A549 (cell line): ENCODE data around the gene RIC1. TPM values are rescaled to one million over a fixed set of nuclear protein-coding genes. Genes with fewer than 3 reads are reported as not detected.

Source experiments
- ATAC-seq, 2 experiments: fragments of 200-7000 bp in 1 of 2; fragments of >200 bp in 1 of 2; cut with Nextera tagmentation in 1 of 2; cut with Tn5 transposase in 1 of 2; 3 replicates each; pipeline versions ENCODE4 v1.8.0 to v1.9.1; 2018 to 2020; ENCODE audit warnings: mild to moderate bottlenecking in 1 of 2, moderate library complexity in 1 of 2
- CTCF ChIA-PET: fragments of 300-600 bp; sonication (Branson Sonifier 250); formaldehyde crosslinking; extraction: SDS; loops from one replicate; lab custom pipeline; 2021; ENCODE audit warnings: antibody characterized with exemption, inconsistent platforms; lab: Yijun Ruan, JAX
- POLR2A ChIA-PET: fragments of 350-600 bp; formaldehyde crosslinking; extraction: SDS; loops from one replicate; lab custom pipeline; 2021; ENCODE audit warnings: antibody characterized with exemption, inconsistent platforms; lab: Yijun Ruan, JAX
- DNase-seq, 2 experiments: peaks; one replicate each; pipeline versions ENCODE4 v3.0.0 to v3.0.0-alpha.2; 2011 to 2016; ENCODE audit warnings: low read depth in 1 of 2, low spot score in 1 of 2
- FAIRE-seq: peaks from 2 replicates; lab custom pipeline; 2011; peaks lifted over from hg19 to GRCh38; lab: Jason Lieb, UNC
- H3K27ac ChIP-seq, 2 experiments: fragments of >200 bp; sonication (Bioruptor Twin); formaldehyde crosslinking; 3 replicates each; pipeline ENCODE4 v1.5.1; 2016 to 2017
- H3K4me1 ChIP-seq: fragments of >200 bp; sonication (Bioruptor Twin); formaldehyde crosslinking; 3 replicates; pipeline ENCODE4 v1.6.1; 2016
- H3K4me2 ChIP-seq: fragments of >200 bp; sonication (Bioruptor Twin); formaldehyde crosslinking; 3 replicates; pipeline ENCODE4 v1.6.1; 2016
- H3K4me3 ChIP-seq: fragments of >200 bp; sonication (Bioruptor Twin); formaldehyde crosslinking; 3 replicates; pipeline ENCODE4 v1.5.1; 2016
- H3K9me3 ChIP-seq: fragments of >200 bp; sonication (Bioruptor Twin); formaldehyde crosslinking; 3 replicates; pipeline ENCODE4 v1.6.1; 2016
- BHLHE40 ChIP-seq: IDR thresholded peaks from 2 replicates; pipeline ENCODE4 v1.6.1; 2012; ENCODE audit warnings: low read depth, low read length, inconsistent platforms
- CHD4 ChIP-seq: fragments of 200-600 bp; sonication (generic); IDR thresholded peaks from 2 replicates; pipeline ENCODE4 v1.6.1; 2016; ENCODE audit warnings: antibody characterized with exemption, mild to moderate bottlenecking, borderline replicate concordance
- EHMT2 ChIP-seq: fragments of 200-600 bp; sonication (generic); IDR thresholded peaks from 2 replicates; pipeline ENCODE4 v1.6.1; 2016; ENCODE audit warnings: antibody characterized with exemption, low read depth, mild to moderate bottlenecking, moderate library complexity
- FOSB ChIP-seq: fragments of 250-450 bp; sonication (Bioruptor Pico); IDR thresholded peaks from 2 replicates; pipeline ENCODE4 v1.5.0; 2020; ENCODE audit warnings: mild to moderate bottlenecking, moderate library complexity
- FOSL2 ChIP-seq, 2 experiments: fragments of 450-650 bp in 1 of 2; fragments of >200 bp in 1 of 2; sonication (Bioruptor Twin) in 1 of 2; formaldehyde crosslinking; IDR thresholded peaks; 2 replicates each; pipeline versions ENCODE4 v1.5.0 to v1.6.1; 2016 to 2020; ENCODE audit warnings: mild to moderate bottlenecking in 1 of 2, moderate library complexity in 1 of 2
- FOXS1 ChIP-seq: fragments of 250-450 bp; sonication (Bioruptor Pico); IDR thresholded peaks from 2 replicates; pipeline ENCODE4 v1.5.0; 2020; ENCODE audit warnings: mild to moderate bottlenecking, moderate library complexity
- HEYL ChIP-seq: fragments of 250-450 bp; sonication (Bioruptor Pico); IDR thresholded peaks from 2 replicates; pipeline ENCODE4 v1.8.0; 2021; ENCODE audit warnings: mild to moderate bottlenecking, moderate library complexity
- HOXB5 ChIP-seq: fragments of 250-450 bp; sonication (Bioruptor Pico); IDR thresholded peaks from 2 replicates; pipeline ENCODE4 v1.5.0; 2020; ENCODE audit warnings: mild to moderate bottlenecking, moderate library complexity
- JUNB ChIP-seq: fragments of >200 bp; sonication (Bioruptor Twin); formaldehyde crosslinking; IDR thresholded peaks from 2 replicates; pipeline ENCODE4 v1.6.1; 2016
- KDM5A ChIP-seq: fragments of 200-600 bp; sonication (generic); IDR thresholded peaks from 2 replicates; pipeline ENCODE4 v1.6.1; 2016; ENCODE audit warnings: antibody characterized with exemption, mild to moderate bottlenecking
- MAZ ChIP-seq: fragments of 150-350 bp; IDR thresholded peaks from 2 replicates; pipeline ENCODE4 v1.6.1; 2014; ENCODE audit warnings: antibody characterized with exemption, low read depth, low read length, borderline replicate concordance
- MYC ChIP-seq: IDR thresholded peaks from 2 replicates; pipeline ENCODE4 v1.6.1; 2012; ENCODE audit warnings: mild to moderate bottlenecking, inconsistent platforms, low read length, improper control_type of control experiment, borderline replicate concordance
- NFE2L2 ChIP-seq: fragments of 150-350 bp; conservative IDR thresholded peaks from 2 replicates; pipeline ENCODE4 v1.6.1; 2014; ENCODE audit warnings: low read length
- PHF8 ChIP-seq: fragments of 200-600 bp; sonication (generic); IDR thresholded peaks from 2 replicates; pipeline ENCODE4 v1.6.1; 2016; ENCODE audit warnings: low read depth, mild to moderate bottlenecking, antibody characterized with exemption, moderate library complexity, borderline replicate concordance
- POLR2A ChIP-seq: IDR thresholded peaks from 2 replicates; pipeline ENCODE4 v1.6.1; 2012; ENCODE audit warnings: mild to moderate bottlenecking, low read length
- POLR2AphosphoS2 ChIP-seq: conservative IDR thresholded peaks from 2 replicates; pipeline ENCODE4 v1.6.1; 2012; ENCODE audit warnings: low read length, improper control_type of control experiment, inconsistent platforms
- RFX5 ChIP-seq: fragments of 450-650 bp; IDR thresholded peaks from 2 replicates; pipeline ENCODE4 v1.7.1; 2014; ENCODE audit warnings: antibody characterized with exemption, mild to moderate bottlenecking, moderate library complexity
- SMC3 ChIP-seq: fragments of >200 bp; sonication (Bioruptor Twin); formaldehyde crosslinking; IDR thresholded peaks from 3 replicates; pipeline ENCODE4 v1.6.1; 2018; ENCODE audit warnings: inconsistent platforms
- SREBF2 ChIP-seq: fragments of 450-650 bp; IDR thresholded peaks from 2 replicates; pipeline ENCODE4 v1.6.1; 2014; ENCODE audit warnings: mild to moderate bottlenecking, moderate library complexity
- TFCP2L1 ChIP-seq: fragments of 250-450 bp; sonication (Bioruptor Pico); IDR thresholded peaks from 2 replicates; pipeline ENCODE4 v1.5.0; 2021; ENCODE audit warnings: mild to moderate bottlenecking
- ZFP36 ChIP-seq: fragments of 450-650 bp; IDR thresholded peaks from 2 replicates; pipeline ENCODE4 v1.6.1; 2014; ENCODE audit warnings: borderline replicate concordance; ENCODE audit not compliant: partially characterized antibody
- ZNF302 ChIP-seq: fragments of 250-450 bp; sonication (Bioruptor Pico); IDR thresholded peaks from 2 replicates; pipeline ENCODE4 v1.9.0; 2021; ENCODE audit warnings: inconsistent platforms, mild to moderate bottlenecking, moderate library complexity
- ZSCAN20 ChIP-seq: fragments of 250-450 bp; sonication (Bioruptor Pico); IDR thresholded peaks from 2 replicates; pipeline ENCODE4 v1.8.0; 2022; ENCODE audit warnings: mild to moderate bottlenecking, moderate library complexity
- WGBS: methylation state at CpG from one replicate; pipeline ENCODE4 v1.1.6; 2017; ENCODE audit errors: missing lambda C conversion rate; 5-methylcytosine and 5-hydroxymethylcytosine counted together
- polyA plus RNA-seq, 4 experiments: library from polyadenylated mRNA; depleted of rRNA in 3 of 4; stranded (reverse); fragments of >200 nt; fragmentation: RNase III in 1 of 4; extraction: RNeasy Plus Mini Kit Qiagen cat#74134 plus additional on column Dnase treatment in 1 of 4; gene quantifications; 2 replicates in 3 of 4; 3 replicates in 1 of 4; pipeline ENCODE4 v1.2.3, GENCODE V29; 2011 to 2017
- TF ChIP-seq, protein P1 (sequence below): fragments of 450-650 bp; IDR thresholded peaks from 2 replicates; pipeline ENCODE4 v1.6.1; 2014; ENCODE audit warnings: antibody characterized with exemption
- TF ChIP-seq, protein P2 (sequence below): fragments of >200 bp; sonication (Bioruptor Twin); formaldehyde crosslinking; IDR thresholded peaks from 3 replicates; pipeline ENCODE4 v1.5.1; 2016
- TF ChIP-seq, protein P3 (sequence below): fragments of >200 bp; sonication (Bioruptor Twin); formaldehyde crosslinking; IDR thresholded peaks from 3 replicates; pipeline ENCODE4 v1.6.1; 2016
- TF ChIP-seq, protein P4 (sequence below): fragments of 150-350 bp; IDR thresholded peaks from 2 replicates; pipeline ENCODE4 v1.6.1; 2014; ENCODE audit warnings: low read depth, mild to moderate bottlenecking, low read length

Gene RIC1
- polyA plus RNA-seq, 2 of the 4 experiments (the other 2 are of a cell fraction), result 10.7 to 26.8 TPM

DNA sequence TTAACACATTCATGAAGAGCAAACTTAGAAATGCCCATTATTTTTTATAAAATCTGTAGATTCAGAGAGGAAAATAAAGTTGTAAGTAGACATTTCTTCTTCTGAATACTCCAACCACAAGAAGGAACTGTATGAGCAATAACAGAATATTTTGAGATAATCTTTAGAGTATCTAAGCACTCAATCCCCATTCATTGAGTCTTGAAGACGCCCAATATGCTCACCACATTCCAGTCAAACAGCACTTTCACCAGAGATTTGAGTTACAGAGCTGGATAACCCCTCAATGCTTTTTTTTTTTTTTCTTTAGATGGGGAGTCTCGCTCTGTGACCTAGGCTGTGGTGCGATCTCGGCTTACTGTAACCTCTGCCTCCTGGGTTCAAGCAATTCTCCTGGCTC lies 14.7 kb upstream of the RIC1 start:
- H3K4me1 ChIP-seq, result no peaks in the 10 kb centered on the region
- no peak overlapping the region for H3K27ac ChIP-seq
- DNase-seq (no peak), ATAC-seq (no peak), FAIRE-seq (no peak)
- no peak overlapping the region for H3K4me3 ChIP-seq
- no peaks in the 10 kb centered on the region for H3K9me3 ChIP-seq
- POLR2A ChIA-PET, result no interaction called here
- no peak overlapping the region for H3K4me2 ChIP-seq
- 93% methylated on average over 4 of the region's 4 CpGs for WGBS
- CTCF ChIA-PET, result interaction anchor here (0.6 to 1.4 kb wide), 2 partner anchors 12 to 24 kb away, joined by 3 to 6 read pairs; no protein-coding TSS in a partner anchor
- TF ChIP-seq SMC3, result no peak
- no peak for TF ChIP-seq POLR2A
- TF ChIP-seq, protein P1, sequence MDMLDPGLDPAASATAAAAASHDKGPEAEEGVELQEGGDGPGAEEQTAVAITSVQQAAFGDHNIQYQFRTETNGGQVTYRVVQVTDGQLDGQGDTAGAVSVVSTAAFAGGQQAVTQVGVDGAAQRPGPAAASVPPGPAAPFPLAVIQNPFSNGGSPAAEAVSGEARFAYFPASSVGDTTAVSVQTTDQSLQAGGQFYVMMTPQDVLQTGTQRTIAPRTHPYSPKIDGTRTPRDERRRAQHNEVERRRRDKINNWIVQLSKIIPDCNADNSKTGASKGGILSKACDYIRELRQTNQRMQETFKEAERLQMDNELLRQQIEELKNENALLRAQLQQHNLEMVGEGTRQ, result no peak
- no peak for TF ChIP-seq FOSB (CRISPR knock-in tag)

DNA sequence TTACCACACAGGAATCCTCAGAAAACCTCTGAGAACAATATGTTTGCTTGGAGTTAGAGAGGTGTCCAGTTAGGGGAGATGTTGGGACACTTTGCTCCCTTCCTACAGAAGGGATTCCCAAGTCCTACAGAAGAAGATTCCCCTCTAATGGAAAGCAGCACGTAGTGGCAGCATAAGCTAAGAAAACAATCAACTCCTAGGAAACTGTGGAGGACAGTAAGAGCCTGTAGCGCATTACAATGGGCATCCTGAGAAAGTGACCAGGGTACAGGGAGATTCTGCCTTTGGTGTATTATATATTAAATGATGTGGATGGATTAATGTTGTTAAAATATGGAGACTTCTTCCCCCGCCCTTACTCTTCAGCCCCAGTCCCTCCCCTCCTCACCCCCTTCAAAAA lies 13.9 kb upstream of the RIC1 start:
- POLR2A ChIA-PET, result no interaction called here
- no peaks in the 10 kb centered on the region; the same call in 2 of the 3 replicates for H3K4me1 ChIP-seq
- H3K4me3 ChIP-seq, result no peak overlapping the region
- TF ChIP-seq HOXB5 (CRISPR knock-in tag) (no peak), MYC (no peak), SMC3 (no peak), RFX5 (no peak), JUNB (no peak), CHD4 (no peak)
- TF ChIP-seq, protein P2, sequence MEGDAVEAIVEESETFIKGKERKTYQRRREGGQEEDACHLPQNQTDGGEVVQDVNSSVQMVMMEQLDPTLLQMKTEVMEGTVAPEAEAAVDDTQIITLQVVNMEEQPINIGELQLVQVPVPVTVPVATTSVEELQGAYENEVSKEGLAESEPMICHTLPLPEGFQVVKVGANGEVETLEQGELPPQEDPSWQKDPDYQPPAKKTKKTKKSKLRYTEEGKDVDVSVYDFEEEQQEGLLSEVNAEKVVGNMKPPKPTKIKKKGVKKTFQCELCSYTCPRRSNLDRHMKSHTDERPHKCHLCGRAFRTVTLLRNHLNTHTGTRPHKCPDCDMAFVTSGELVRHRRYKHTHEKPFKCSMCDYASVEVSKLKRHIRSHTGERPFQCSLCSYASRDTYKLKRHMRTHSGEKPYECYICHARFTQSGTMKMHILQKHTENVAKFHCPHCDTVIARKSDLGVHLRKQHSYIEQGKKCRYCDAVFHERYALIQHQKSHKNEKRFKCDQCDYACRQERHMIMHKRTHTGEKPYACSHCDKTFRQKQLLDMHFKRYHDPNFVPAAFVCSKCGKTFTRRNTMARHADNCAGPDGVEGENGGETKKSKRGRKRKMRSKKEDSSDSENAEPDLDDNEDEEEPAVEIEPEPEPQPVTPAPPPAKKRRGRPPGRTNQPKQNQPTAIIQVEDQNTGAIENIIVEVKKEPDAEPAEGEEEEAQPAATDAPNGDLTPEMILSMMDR, result no peak
- 90% methylated on average over 3 of the region's 3 CpGs for WGBS
- H3K27ac ChIP-seq, result no peak overlapping the region
- ATAC-seq, result no peak
- H3K4me2 ChIP-seq, result no peak overlapping the region
- H3K9me3 ChIP-seq, result no peaks in the 10 kb centered on the region
- no peak for FAIRE-seq
- no peak for DNase-seq
- CTCF ChIA-PET, result no interaction called here

DNA sequence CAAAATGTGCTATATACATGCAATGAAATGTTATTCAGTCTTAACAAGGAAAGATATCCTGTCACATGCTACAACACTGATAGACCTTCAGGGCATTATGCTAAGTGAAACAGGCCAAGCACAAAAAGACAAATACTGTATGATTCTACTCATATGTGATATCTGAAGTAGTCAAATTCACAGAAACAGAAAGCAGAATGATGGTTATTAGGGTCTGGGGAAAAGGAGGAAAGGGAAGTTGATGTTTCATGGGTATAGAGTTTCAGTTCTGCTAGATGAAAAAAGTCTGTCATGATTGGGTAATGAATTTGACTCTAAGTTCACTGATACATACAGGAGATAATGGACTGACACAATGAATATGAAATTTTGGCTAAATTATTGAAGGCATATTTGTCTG lies 11.2 kb upstream of the RIC1 start:
- peak; percentile 18 for FAIRE-seq
- DNase-seq, result no peak
- peaks cover 27% of the 10 kb centered on the region for H3K4me1 ChIP-seq
- no peaks in the 10 kb centered on the region for H3K9me3 ChIP-seq
- ChIA-PET POLR2A (no interaction called here), CTCF (interaction anchor here (0.6 kb wide), 1 partner anchor 17 kb away, joined by 3 read pairs; no protein-coding TSS in a partner anchor)
- TF ChIP-seq BHLHE40 (no peak), ZFP36 (no peak), POLR2AphosphoS2 (no peak), ZNF302 (CRISPR knock-in tag) (no peak), MAZ (no peak), PHF8 (no peak), SREBF2 (no peak), FOSL2 (IDR thresholded peaks at IDR 0.05) (no peak), FOSL2 (CRISPR knock-in tag; IDR thresholded peaks at IDR 0.05) (no peak), FOXS1 (CRISPR knock-in tag) (no peak), ZSCAN20 (CRISPR knock-in tag) (no peak), NFE2L2 (no peak), FOSB (CRISPR knock-in tag) (no peak), KDM5A (no peak), HEYL (CRISPR knock-in tag) (no peak), EHMT2 (no peak), SMC3 (no peak), TFCP2L1 (no peak), JUNB (no peak)
- TF ChIP-seq, protein P3, sequence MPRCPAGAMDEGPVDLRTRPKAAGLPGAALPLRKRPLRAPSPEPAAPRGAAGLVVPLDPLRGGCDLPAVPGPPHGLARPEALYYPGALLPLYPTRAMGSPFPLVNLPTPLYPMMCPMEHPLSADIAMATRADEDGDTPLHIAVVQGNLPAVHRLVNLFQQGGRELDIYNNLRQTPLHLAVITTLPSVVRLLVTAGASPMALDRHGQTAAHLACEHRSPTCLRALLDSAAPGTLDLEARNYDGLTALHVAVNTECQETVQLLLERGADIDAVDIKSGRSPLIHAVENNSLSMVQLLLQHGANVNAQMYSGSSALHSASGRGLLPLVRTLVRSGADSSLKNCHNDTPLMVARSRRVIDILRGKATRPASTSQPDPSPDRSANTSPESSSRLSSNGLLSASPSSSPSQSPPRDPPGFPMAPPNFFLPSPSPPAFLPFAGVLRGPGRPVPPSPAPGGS, result no peak
- TF ChIP-seq, protein P4, sequence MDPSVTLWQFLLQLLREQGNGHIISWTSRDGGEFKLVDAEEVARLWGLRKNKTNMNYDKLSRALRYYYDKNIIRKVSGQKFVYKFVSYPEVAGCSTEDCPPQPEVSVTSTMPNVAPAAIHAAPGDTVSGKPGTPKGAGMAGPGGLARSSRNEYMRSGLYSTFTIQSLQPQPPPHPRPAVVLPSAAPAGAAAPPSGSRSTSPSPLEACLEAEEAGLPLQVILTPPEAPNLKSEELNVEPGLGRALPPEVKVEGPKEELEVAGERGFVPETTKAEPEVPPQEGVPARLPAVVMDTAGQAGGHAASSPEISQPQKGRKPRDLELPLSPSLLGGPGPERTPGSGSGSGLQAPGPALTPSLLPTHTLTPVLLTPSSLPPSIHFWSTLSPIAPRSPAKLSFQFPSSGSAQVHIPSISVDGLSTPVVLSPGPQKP, result no peak
- no peak overlapping the region for H3K4me3 ChIP-seq
- H3K4me2 ChIP-seq, result no peak overlapping the region
- no peak for ATAC-seq
- no peak overlapping the region for H3K27ac ChIP-seq
